ENCODE data around the gene NELL1.

The NELL1 gene

DNA sequence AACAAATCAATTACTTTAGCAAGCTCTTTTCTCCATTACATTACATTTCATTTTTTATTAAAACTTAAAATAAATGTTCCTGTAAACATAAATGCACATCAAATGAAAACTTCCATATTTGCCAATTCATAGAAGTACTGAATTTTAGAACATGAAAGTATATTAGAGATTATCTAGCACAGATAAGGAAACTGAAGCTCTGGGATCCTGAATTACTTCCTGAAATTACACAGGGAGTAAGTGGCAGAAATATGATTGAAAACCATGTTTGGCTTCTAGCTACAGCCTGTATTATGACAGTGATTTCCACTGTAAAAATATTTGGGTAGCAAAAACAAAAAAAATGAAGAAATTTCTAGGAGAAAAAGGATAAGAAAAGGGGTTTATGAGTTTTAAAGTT, 387.3 kb downstream of the NELL1 start:
- Histone ChIP-seq H3K9me3 (no peaks in the 10 kb centered on the region), H3K36me3 (no peaks in the 10 kb centered on the region), H3K9ac (no peak overlapping the region), H3K4me3 (no peak overlapping the region), H3K4me2 (no peak overlapping the region), H4K20me1 (no peaks in the 10 kb centered on the region), H3K4me1 (no peaks in the 10 kb centered on the region), H3K27ac (no peak overlapping the region), H3K27me3 (no peaks in the 10 kb centered on the region)
- no peak for TF ChIP-seq Cebpa-rat (IDR thresholded peaks at IDR 0.05)

DNA sequence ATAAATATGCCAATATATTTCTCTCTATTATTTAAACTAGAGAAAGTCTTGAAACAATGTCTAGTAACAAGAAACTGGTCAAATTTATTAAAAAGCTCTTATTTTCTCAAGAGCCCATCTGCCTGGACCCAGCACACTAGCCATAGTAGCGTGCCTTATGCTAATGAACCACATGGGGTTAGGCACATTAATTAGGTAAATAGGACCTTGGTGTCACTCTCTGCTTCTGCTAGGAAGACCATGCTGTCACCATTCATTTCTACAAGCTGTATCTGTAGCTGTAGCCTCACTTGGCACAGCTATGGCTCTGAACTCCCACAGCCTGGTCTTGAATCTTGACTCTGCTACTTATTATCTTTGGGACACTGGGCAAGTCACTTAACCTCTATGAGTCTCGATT, 390.5 kb downstream of the NELL1 start:
- TF ChIP-seq Cebpa-rat (IDR thresholded peaks at IDR 0.05) = no peak
- H4K20me1 ChIP-seq = no peaks in the 10 kb centered on the region
- H3K4me3 ChIP-seq = no peak overlapping the region
- H3K4me2 ChIP-seq = no peak overlapping the region
- no peak overlapping the region for H3K9ac ChIP-seq
- no peaks in the 10 kb centered on the region for H3K4me1 ChIP-seq
- no peak overlapping the region for H3K27ac ChIP-seq
- H3K36me3 ChIP-seq = no peaks in the 10 kb centered on the region
- H3K9me3 ChIP-seq = peaks cover 11% of the 10 kb centered on the region
- H3K27me3 ChIP-seq = no peaks in the 10 kb centered on the region

DNA sequence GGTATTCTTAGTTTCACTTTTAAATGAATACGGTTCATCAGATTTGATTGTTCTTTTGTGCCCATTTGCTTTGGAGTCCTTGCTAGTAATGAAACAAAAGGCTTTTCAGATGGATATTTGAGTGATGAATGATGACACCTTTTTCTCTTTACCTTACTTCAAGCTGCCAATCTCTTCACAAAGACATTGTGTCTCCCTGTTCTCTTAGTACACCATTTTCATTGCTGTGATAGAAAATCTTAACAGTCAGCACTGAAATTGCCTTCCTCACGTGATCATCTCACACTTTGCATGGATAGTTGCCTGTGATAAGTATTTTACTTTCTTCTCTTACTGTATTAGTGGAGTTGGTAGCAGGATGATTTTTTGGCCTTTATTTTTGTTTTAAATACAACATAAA, 396.6 kb downstream of the NELL1 start:
- H4K20me1 ChIP-seq = no peaks in the 10 kb centered on the region
- no peaks in the 10 kb centered on the region for H3K4me1 ChIP-seq
- no peaks in the 10 kb centered on the region for H3K27me3 ChIP-seq
- H3K4me3 ChIP-seq = no peak overlapping the region
- H3K9me3 ChIP-seq = peaks cover 11% of the 10 kb centered on the region
- no peak overlapping the region for H3K9ac ChIP-seq
- no peaks in the 10 kb centered on the region for H3K36me3 ChIP-seq
- no peak overlapping the region for H3K27ac ChIP-seq
- TF ChIP-seq Cebpa-rat (IDR thresholded peaks at IDR 0.05) = no peak
- H3K4me2 ChIP-seq = peak overlapping the region; percentile 34; the same call in 1 of the 2 replicates

DNA sequence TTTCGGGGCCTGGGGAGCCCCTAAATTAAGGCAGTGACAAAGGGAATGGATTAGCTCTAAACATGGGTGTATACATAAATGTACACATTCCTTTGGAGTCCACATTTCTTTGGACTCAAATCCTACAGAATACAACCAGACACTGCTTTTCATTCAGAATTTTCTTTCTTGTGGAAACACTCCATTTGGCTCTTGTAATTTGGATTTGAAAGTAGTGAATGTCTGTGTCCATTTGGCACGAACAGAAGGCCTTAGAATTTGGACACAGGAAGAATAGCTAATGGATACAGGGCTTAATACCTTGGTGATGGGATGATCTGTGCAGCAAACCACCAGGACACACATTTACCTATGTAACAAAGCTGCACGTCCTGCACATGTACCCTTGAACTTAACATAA, 399.5 kb downstream of the NELL1 start:
- H3K27ac ChIP-seq = no peak overlapping the region
- no peaks in the 10 kb centered on the region for H3K9me3 ChIP-seq
- no peaks in the 10 kb centered on the region for H4K20me1 ChIP-seq
- no peak overlapping the region for H3K4me3 ChIP-seq
- H3K36me3 ChIP-seq = no peaks in the 10 kb centered on the region
- H3K27me3 ChIP-seq = no peaks in the 10 kb centered on the region
- TF ChIP-seq Cebpa-rat (IDR thresholded peaks at IDR 0.05) = no peak
- H3K9ac ChIP-seq = no peak overlapping the region
- no peak overlapping the region for H3K4me2 ChIP-seq
- H3K4me1 ChIP-seq = no peaks in the 10 kb centered on the region

DNA sequence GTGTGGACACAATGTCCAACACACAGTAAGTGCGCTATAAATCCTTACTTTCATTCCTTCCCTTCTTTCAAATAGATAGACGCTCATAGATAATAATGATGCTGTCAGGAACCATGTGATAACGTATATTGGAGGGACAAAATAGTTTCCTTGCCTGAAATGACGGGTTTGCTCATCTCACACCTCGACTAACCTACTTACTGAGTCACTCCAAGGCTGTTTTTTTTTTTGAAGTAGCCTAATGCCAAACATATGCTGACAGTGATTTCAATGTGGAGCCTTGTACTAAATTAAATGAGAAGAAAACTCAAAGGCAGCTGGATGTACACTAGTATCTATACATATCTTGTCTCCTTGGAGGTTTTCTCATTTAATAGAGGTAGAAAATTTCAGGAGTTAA, 400.5 kb downstream of the NELL1 start:
- no peak overlapping the region for H3K4me2 ChIP-seq
- no peaks in the 10 kb centered on the region for H3K9me3 ChIP-seq
- no peak overlapping the region for H3K27ac ChIP-seq
- no peaks in the 10 kb centered on the region for H4K20me1 ChIP-seq
- H3K4me3 ChIP-seq = no peak overlapping the region
- no peak overlapping the region for H3K9ac ChIP-seq
- no peaks in the 10 kb centered on the region for H3K27me3 ChIP-seq
- H3K4me1 ChIP-seq = no peaks in the 10 kb centered on the region
- TF ChIP-seq Cebpa-rat (IDR thresholded peaks at IDR 0.05) = no peak
- H3K36me3 ChIP-seq = no peaks in the 10 kb centered on the region

DNA sequence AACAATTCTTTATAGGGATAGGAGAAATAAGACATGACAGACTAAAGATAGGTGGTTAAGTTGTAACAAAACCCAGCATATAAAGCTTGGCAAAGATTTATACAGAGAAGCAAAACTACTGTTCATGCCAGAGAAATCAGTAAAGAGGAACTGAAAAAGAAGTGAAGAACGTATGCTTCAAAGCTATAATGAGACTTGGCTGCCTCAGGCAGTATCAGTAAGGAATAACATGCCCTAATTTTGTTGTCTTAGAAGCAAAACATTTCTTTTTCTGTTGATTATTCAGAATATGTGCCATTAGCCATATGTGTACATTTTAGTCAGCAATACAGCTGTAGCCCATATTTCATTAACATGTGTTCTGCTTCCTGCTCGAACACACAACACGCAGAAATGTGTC, 403.2 kb downstream of the NELL1 start:
- H3K4me3 ChIP-seq = no peak overlapping the region
- H4K20me1 ChIP-seq = no peaks in the 10 kb centered on the region
- no peaks in the 10 kb centered on the region for H3K4me1 ChIP-seq
- no peaks in the 10 kb centered on the region for H3K9me3 ChIP-seq
- H3K27ac ChIP-seq = no peak overlapping the region
- no peak overlapping the region for H3K4me2 ChIP-seq
- no peaks in the 10 kb centered on the region for H3K27me3 ChIP-seq
- no peak for TF ChIP-seq Cebpa-rat (IDR thresholded peaks at IDR 0.05)
- no peak overlapping the region for H3K9ac ChIP-seq
- H3K36me3 ChIP-seq = no peaks in the 10 kb centered on the region

DNA sequence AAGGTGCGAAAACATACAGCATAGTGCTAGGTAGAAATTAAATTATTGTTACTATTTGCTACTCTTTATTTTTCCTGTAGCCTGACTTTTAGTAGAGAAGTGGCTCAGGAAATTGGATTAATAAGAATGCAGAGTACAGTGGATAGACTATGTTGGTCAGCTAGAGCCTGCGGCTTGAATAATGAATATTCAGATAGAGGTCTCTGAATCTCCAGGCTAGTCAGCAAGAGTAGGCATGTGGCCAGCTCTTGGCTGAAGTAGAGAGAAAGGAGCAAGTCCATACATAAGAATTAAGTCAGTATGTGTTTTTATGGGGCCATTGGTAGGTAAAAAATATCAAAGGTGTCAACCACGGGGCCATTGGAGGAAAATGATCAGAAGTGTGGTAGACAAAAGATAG, 413.5 kb downstream of the NELL1 start:
- H3K36me3 ChIP-seq = no peaks in the 10 kb centered on the region
- no peak overlapping the region for H3K9ac ChIP-seq
- H3K4me2 ChIP-seq = no peak overlapping the region
- no peaks in the 10 kb centered on the region for H3K4me1 ChIP-seq
- no peak overlapping the region for H3K4me3 ChIP-seq
- H3K27ac ChIP-seq = no peak overlapping the region
- H3K9me3 ChIP-seq = no peaks in the 10 kb centered on the region
- TF ChIP-seq Cebpa-rat (IDR thresholded peaks at IDR 0.05) = no peak
- no peaks in the 10 kb centered on the region for H3K27me3 ChIP-seq
- no peaks in the 10 kb centered on the region for H4K20me1 ChIP-seq

DNA sequence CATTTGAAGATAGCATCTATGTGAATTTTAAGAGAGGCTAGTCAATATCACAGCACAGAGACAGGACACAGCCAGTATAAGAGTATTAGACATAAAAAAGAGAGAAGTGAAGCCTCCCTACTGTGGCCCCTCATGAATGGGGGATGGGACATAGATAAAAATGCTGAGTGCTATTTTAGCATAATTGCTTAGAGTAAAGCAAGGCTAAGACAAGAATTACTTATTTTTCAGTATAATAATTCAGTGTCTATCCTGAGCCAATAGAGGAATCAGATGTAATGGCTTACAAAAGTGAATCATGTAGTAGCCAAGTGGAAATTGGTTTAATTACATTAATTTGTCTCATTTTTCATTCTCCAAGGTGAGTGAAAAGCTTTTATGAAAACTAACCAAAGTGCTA, 419.5 kb downstream of the NELL1 start:
- H4K20me1 ChIP-seq = no peaks in the 10 kb centered on the region
- H3K9me3 ChIP-seq = peaks cover 9% of the 10 kb centered on the region; the same call in 1 of the 2 replicates
- H3K27me3 ChIP-seq = no peaks in the 10 kb centered on the region
- H3K4me2 ChIP-seq = no peak overlapping the region
- no peak for TF ChIP-seq Cebpa-rat (IDR thresholded peaks at IDR 0.05)
- H3K4me1 ChIP-seq = peaks cover 11% of the 10 kb centered on the region
- H3K4me3 ChIP-seq = no peak overlapping the region
- H3K27ac ChIP-seq = no peak overlapping the region
- H3K36me3 ChIP-seq = no peaks in the 10 kb centered on the region
- no peak overlapping the region for H3K9ac ChIP-seq

DNA sequence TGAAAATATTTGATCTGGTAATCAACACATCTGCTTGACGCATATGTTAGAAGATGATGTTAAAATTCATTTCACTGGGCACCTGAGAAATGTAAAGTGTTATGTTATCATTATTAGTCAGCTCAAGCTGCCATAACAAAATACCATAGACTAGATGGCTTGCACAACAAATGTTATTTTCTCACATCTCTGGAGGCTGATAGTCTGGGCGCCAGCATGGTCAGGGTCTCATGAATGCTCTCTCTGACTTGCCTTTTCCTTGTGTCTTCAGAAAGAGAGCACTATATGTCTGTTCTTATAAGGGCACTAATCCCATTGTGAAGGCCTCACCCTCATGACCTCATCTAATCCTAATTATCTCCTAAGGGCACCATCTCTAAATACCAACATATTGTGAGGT, 435.3 kb downstream of the NELL1 start:
- H3K4me3 ChIP-seq = no peak overlapping the region
- no peaks in the 10 kb centered on the region for H4K20me1 ChIP-seq
- H3K9me3 ChIP-seq = no peaks in the 10 kb centered on the region
- H3K4me2 ChIP-seq = no peak overlapping the region
- H3K4me1 ChIP-seq = no peaks in the 10 kb centered on the region
- no peak for TF ChIP-seq Cebpa-rat (IDR thresholded peaks at IDR 0.05)
- H3K27ac ChIP-seq = no peak overlapping the region
- H3K27me3 ChIP-seq = no peaks in the 10 kb centered on the region
- no peak overlapping the region for H3K9ac ChIP-seq
- no peaks in the 10 kb centered on the region for H3K36me3 ChIP-seq

DNA sequence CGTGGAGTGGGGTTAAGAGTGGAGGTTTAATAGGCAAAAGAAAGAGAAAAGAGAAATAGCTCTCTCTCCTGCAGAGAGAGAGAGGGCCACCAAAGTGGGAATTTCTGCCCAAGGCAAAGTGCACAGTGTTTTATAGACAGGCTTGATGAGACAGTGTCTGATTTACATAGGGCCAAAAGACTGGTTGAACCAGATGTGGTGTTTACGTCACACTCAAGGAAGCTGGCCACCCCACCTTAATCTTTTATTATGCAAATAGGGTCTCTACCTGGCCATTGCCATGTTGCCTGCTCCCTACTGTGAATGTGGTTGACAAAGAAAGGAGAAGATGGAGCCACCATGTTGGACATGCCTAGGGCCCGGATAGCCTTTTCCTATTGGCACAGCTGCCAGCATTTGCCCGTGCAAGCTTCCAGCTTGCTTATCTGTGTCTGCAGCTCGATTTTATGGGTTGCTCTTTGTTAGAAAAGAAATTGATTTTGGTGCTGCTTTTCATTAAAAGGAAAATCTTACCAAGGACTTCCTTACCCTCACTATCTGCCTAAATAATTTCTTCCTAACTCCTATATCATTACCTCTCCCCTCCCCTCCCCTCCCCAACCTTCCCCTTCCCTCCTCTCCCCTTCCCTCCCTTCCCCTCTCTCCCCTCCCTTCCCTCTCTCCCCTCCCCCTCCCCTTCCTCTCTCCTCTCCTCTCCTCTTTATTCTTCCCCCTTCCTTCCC, 436.0 kb downstream of the NELL1 start:
- Histone ChIP-seq H3K9ac (no peak overlapping the region), H3K27me3 (no peaks in the 10 kb centered on the region), H3K27ac (no peak overlapping the region), H3K4me1 (no peaks in the 10 kb centered on the region), H4K20me1 (no peaks in the 10 kb centered on the region), H3K36me3 (no peaks in the 10 kb centered on the region), H3K9me3 (no peaks in the 10 kb centered on the region), H3K4me3 (no peak overlapping the region), H3K4me2 (no peak overlapping the region)
- no peak for TF ChIP-seq Cebpa-rat (IDR thresholded peaks at IDR 0.05)

DNA sequence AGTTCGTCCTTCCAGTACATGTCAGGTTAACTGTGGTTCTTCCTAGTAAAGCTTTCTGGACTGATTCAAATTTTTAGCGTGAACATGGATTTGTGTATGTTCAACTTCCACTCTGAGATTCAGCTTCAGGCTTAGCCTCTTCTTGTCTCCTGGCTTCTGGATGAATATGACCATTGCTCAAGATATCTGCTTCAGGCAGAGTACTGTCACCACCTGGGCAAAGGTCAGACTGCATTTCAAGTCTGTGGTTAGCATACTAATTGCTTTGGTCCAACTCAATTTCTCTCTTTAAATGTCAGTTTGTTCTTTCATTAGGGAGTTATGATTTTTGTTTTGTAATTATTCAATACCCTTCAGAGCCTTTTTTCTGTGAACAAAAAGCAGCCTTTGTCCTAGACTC, 440.0 kb downstream of the NELL1 start:
- Histone ChIP-seq H3K4me2 (no peak overlapping the region), H3K4me1 (no peaks in the 10 kb centered on the region), H3K27ac (no peak overlapping the region), H3K36me3 (no peaks in the 10 kb centered on the region), H4K20me1 (no peaks in the 10 kb centered on the region), H3K4me3 (no peak overlapping the region), H3K9ac (no peak overlapping the region), H3K9me3 (no peaks in the 10 kb centered on the region), H3K27me3 (no peaks in the 10 kb centered on the region)
- no peak for TF ChIP-seq Cebpa-rat (IDR thresholded peaks at IDR 0.05)
